Measurements from ENCODE around the gene GABRR1. TPM values are rescaled to one million over a fixed set of nuclear protein-coding genes. Genes with fewer than 3 reads are reported as not detected.

GABRR1 gene
- polyA plus RNA-seq, 1 experiment = not detected

GRCh38 chr6:89200706-89201215 lies 16.4 kb downstream of the GABRR1 start:
- no peak overlapping the region for H3K27ac ChIP-seq (ENCODE audit: low read depth, low read length)
- H3K27me3 ChIP-seq (ENCODE audit: control insufficient read depth, insufficient read depth, low read length) = no peaks in the 10 kb centered on the region
- H3K9me3 ChIP-seq (ENCODE audit: control insufficient read depth, insufficient read depth, low read length) = no peaks in the 10 kb centered on the region
- DNase-seq (ENCODE audit: low read depth, low spot score) = no peak
- POLR2A ChIA-PET = no interaction called here
- CTCF ChIA-PET = interaction anchor here (0.8 kb wide), 1 partner anchor 351 kb away, joined by 3 read pairs; no protein-coding TSS in a partner anchor
- TF ChIP-seq CTCF (IDR thresholded peaks at IDR 0.05; ENCODE audit: low read depth, low read length) = no peak
- no peak overlapping the region for H3K4me3 ChIP-seq (ENCODE audit: low read depth, low read length)

- no peak for DNase-seq (ENCODE audit: low read depth, low spot score)
- Histone ChIP-seq H3K4me3 (ENCODE audit: low read depth, low read length) (no peak overlapping the region), H3K27ac (ENCODE audit: low read depth, low read length) (no peak overlapping the region), H3K27me3 (ENCODE audit: control insufficient read depth, insufficient read depth, low read length) (no peaks in the 10 kb centered on the region), H3K9me3 (ENCODE audit: control insufficient read depth, insufficient read depth, low read length) (no peaks in the 10 kb centered on the region)
- POLR2A ChIA-PET = no interaction called here
- no peak for TF ChIP-seq CTCF (IDR thresholded peaks at IDR 0.05; ENCODE audit: low read depth, low read length)
- CTCF ChIA-PET = no interaction called here
Observed at GRCh38 chr6:89199579-89199978, 17.6 kb downstream of the GABRR1 start.

GRCh38 chr6:89198235-89198634 lies 18.9 kb downstream of the GABRR1 start:
- ChIA-PET POLR2A (no interaction called here), CTCF (no interaction called here)
- no peak for TF ChIP-seq CTCF (IDR thresholded peaks at IDR 0.05; ENCODE audit: low read depth, low read length)
- Histone ChIP-seq H3K4me3 (ENCODE audit: low read depth, low read length) (no peak overlapping the region), H3K9me3 (ENCODE audit: control insufficient read depth, insufficient read depth, low read length) (no peaks in the 10 kb centered on the region; the same call in 1 of the 2 replicates), H3K27ac (ENCODE audit: low read depth, low read length) (no peak overlapping the region), H3K27me3 (ENCODE audit: control insufficient read depth, insufficient read depth, low read length) (no peaks in the 10 kb centered on the region)
- DNase-seq (ENCODE audit: low read depth, low spot score) = no peak

- Histone ChIP-seq H3K27ac (ENCODE audit: low read depth, low read length) (no peak overlapping the region), H3K27me3 (ENCODE audit: control insufficient read depth, insufficient read depth, low read length) (no peaks in the 10 kb centered on the region), H3K9me3 (ENCODE audit: control insufficient read depth, insufficient read depth, low read length) (no peaks in the 10 kb centered on the region; the same call in 1 of the 2 replicates), H3K4me3 (ENCODE audit: low read depth, low read length) (no peak overlapping the region)
- TF ChIP-seq CTCF (IDR thresholded peaks at IDR 0.05; ENCODE audit: low read depth, low read length) = no peak
- POLR2A ChIA-PET = no interaction called here
- CTCF ChIA-PET = no interaction called here
- no peak for DNase-seq (ENCODE audit: low read depth, low spot score)
Observed at GRCh38 chr6:89197141-89197540, 20.0 kb downstream of the GABRR1 start.

GRCh38 chr6:89194559-89194958 lies 22.6 kb downstream of the GABRR1 start:
- TF ChIP-seq CTCF (IDR thresholded peaks at IDR 0.05; ENCODE audit: low read depth, low read length) = no peak
- Histone ChIP-seq H3K4me3 (ENCODE audit: low read depth, low read length) (no peak overlapping the region), H3K27ac (ENCODE audit: low read depth, low read length) (no peak overlapping the region), H3K27me3 (ENCODE audit: control insufficient read depth, insufficient read depth, low read length) (no peaks in the 10 kb centered on the region), H3K9me3 (ENCODE audit: control insufficient read depth, insufficient read depth, low read length) (no peaks in the 10 kb centered on the region; the same call in 1 of the 2 replicates)
- POLR2A ChIA-PET = no interaction called here
- no peak for DNase-seq (ENCODE audit: low read depth, low spot score)
- CTCF ChIA-PET = no interaction called here

Data from AG04450 (cell line).